Gastrocnemius medialis (tissue), 4 donors: ENCODE measurements around the gene EIF4H. TPM values are rescaled to one million over a fixed set of nuclear protein-coding genes. Genes with fewer than 3 reads are reported as not detected.

Experiments used
- ATAC-seq, 2 donors: fragments of 150-250 bp; one replicate each; pipeline ENCODE4 v1.9.1; 2016
- DNase-seq, 2 donors: peaks; one replicate each; pipeline ENCODE4 v3.0.0-alpha.2; 2019
- H3K27ac ChIP-seq, 4 donors: fragments of 200-600 bp; sonication (generic); 1 replicate in 1 of 4; 2 replicates in 3 of 4; pipeline ENCODE4 v1.5.1; 2016 to 2018; ENCODE audit warnings: mild to moderate bottlenecking in 2 of 4, moderate library complexity in 1 of 4
- H3K27me3 ChIP-seq, 3 donors: fragments of 200-600 bp; sonication (generic) in 2 of 3; 1 replicate in 1 of 3; 2 replicates in 2 of 3; pipeline versions ENCODE4 v1.5.1 to v1.6.0; 2016 to 2019; ENCODE audit warnings: mild to moderate bottlenecking in 1 of 3, moderate library complexity in 1 of 3
- H3K36me3 ChIP-seq, 2 donors: fragments of 200-600 bp; sonication (generic) in 1 of 2; one replicate each; pipeline ENCODE4 v1.5.1; 2017 to 2018
- H3K4me1 ChIP-seq, 2 donors: fragments of 200-600 bp; sonication (generic) in 1 of 2; one replicate each; pipeline ENCODE4 v1.5.1; 2016 to 2017; ENCODE audit warnings: mild to moderate bottlenecking in 2 of 2
- H3K4me3 ChIP-seq, 4 donors: fragments of 200-600 bp; sonication (generic) in 3 of 4; 1 replicate in 1 of 4; 2 replicates in 3 of 4; pipeline ENCODE4 v1.5.1; 2016 to 2019; ENCODE audit warnings: mild to moderate bottlenecking in 2 of 4
- H3K9me3 ChIP-seq, 3 donors: fragments of 200-600 bp; sonication (generic) in 2 of 3; 1 replicate in 1 of 3; 2 replicates in 2 of 3; pipeline ENCODE4 v1.5.1; 2016 to 2019
- CTCF ChIP-seq, 5 experiments: fragments of 450-650 bp in 3 of 5; fragments of 200-600 bp in 2 of 5; sonication (generic) in 2 of 5; IDR thresholded peaks in 4 of 5; conservative IDR thresholded peaks in 1 of 5; 1 replicate in 4 of 5; 2 replicates in 1 of 5; pipeline ENCODE4 v1.5.1; 2016 to 2019; ENCODE audit warnings: antibody characterized with exemption in 5 of 5, mild to moderate bottlenecking in 3 of 5, moderate library complexity in 3 of 5
- POLR2A ChIP-seq, 2 donors: fragments of 450-650 bp; IDR thresholded peaks; one replicate each; pipeline ENCODE4 v1.6.1; 2017; ENCODE audit warnings: antibody characterized with exemption in 2 of 2, mild to moderate bottlenecking in 2 of 2, moderate library complexity in 2 of 2
- in situ Hi-C, 4 donors: fragments of 200-750 bp; cut with MboI; loops; one replicate each; pipeline versions ENCODE4 v1.15.0 to v1.8.0; 2017; ENCODE audit warnings: low sequenced_read_pairs in 4 of 4
- intact Hi-C: fragments of 100-400 bp; cut with DNase I; formaldehyde crosslinking; loops from one replicate; pipeline ENCODE4 v1.15.1; 2023; ENCODE audit warnings: low total_unique reads
- microRNA counts, 2 donors: library from miRNA; unstranded; fragments of <30 nt; microRNA quantifications; one replicate each; lab custom pipeline; 2016
- microRNA-seq, 2 donors: library from miRNA; unstranded; fragments of <30 nt; microRNA quantifications; one replicate each; pipeline ENCODE4, GENCODE V29; 2016; ENCODE audit warnings: borderline replicate concordance in 2 of 2
- total RNA-seq, 4 donors: library from RNA; depleted of rRNA; stranded (reverse); fragments of >200 nt; gene quantifications; one replicate each; pipeline versions ENCODE4 v1.1.0 to v1.2.3, GENCODE V29; 2016

Gene EIF4H
- total RNA-seq, 4 donors from 2014 or later: 247 to 430 (median 309) TPM

GRCh38 chr7:74236284-74236683, 62.1 kb downstream of the EIF4H start:
- in situ Hi-C loops: no loop called here
- peaks cover 0 to 66% of the 10 kb centered on the region in 2 donors for H3K36me3 ChIP-seq
- intact Hi-C loops: no loop called here

GRCh38 chr7:74240482-74240881, 66.3 kb downstream of the EIF4H start:
- Histone ChIP-seq H3K4me1 (no peaks in the 10 kb centered on the region), H3K36me3 (peaks cover 0 to 64% of the 10 kb centered on the region in 2 donors), H3K27ac (no peak overlapping the region), H3K27me3 (no peaks in the 10 kb centered on the region), H3K9me3 (no peaks in the 10 kb centered on the region), H3K4me3 (no peak overlapping the region)
- ATAC-seq: no peak
- in situ Hi-C loops (no loop called here), intact Hi-C loops (no loop called here)
- no peak for DNase-seq
- no peak for TF ChIP-seq POLR2A (IDR thresholded peaks at IDR 0.05)
- TF ChIP-seq CTCF (IDR thresholded peaks at IDR 0.05 in 4 of 5, conservative IDR thresholded peaks at IDR 0.05 in 1 of 5): no peak

More at GRCh38 chr7:74236284-74236683, 62.1 kb downstream of the EIF4H start:
- H3K4me1 ChIP-seq: no peaks in the 10 kb centered on the region
- ATAC-seq: no peak
- no peak overlapping the region for H3K27ac ChIP-seq
- H3K27me3 ChIP-seq: no peaks in the 10 kb centered on the region
- TF ChIP-seq POLR2A (IDR thresholded peaks at IDR 0.05): no peak
- no peak for TF ChIP-seq CTCF (IDR thresholded peaks at IDR 0.05 in 4 of 5, conservative IDR thresholded peaks at IDR 0.05 in 1 of 5)
- DNase-seq: no peak
- H3K9me3 ChIP-seq: no peaks in the 10 kb centered on the region
- no peak overlapping the region for H3K4me3 ChIP-seq

GRCh38 chr7:74242122-74242443, 67.9 kb downstream of the EIF4H start:
- Histone ChIP-seq H3K4me1 (no peaks in the 10 kb centered on the region), H3K27me3 (no peaks in the 10 kb centered on the region), H3K4me3 (no peak overlapping the region), H3K9me3 (no peaks in the 10 kb centered on the region), H3K36me3 (peaks cover 0 to 62% of the 10 kb centered on the region in 2 donors), H3K27ac (no peak overlapping the region)
- TF ChIP-seq CTCF (IDR thresholded peaks at IDR 0.05 in 4 of 5, conservative IDR thresholded peaks at IDR 0.05 in 1 of 5): no peak
- no peak for TF ChIP-seq POLR2A (IDR thresholded peaks at IDR 0.05)
- intact Hi-C loops: no loop called here
- DNase-seq (no peak), ATAC-seq (no peak)
- in situ Hi-C loops: no loop called here

GRCh38 chr7:74246497-74246896, 72.3 kb downstream of the EIF4H start:
- H3K27me3 ChIP-seq: no peaks in the 10 kb centered on the region
- ATAC-seq (no peak), DNase-seq (no peak)
- H3K9me3 ChIP-seq: no peaks in the 10 kb centered on the region
- intact Hi-C loops: no loop called here
- in situ Hi-C loops: no loop called here
- H3K36me3 ChIP-seq: peaks cover 0 to 73% of the 10 kb centered on the region in 2 donors
- no peak overlapping the region for H3K27ac ChIP-seq
- no peak overlapping the region for H3K4me3 ChIP-seq
- H3K4me1 ChIP-seq: no peaks in the 10 kb centered on the region
- TF ChIP-seq POLR2A (IDR thresholded peaks at IDR 0.05): no peak

MicroRNAs within 50 kb of the gene (microRNA counts, 767-probe panel; counts per million panel counts)
- microRNA hsa-miR-590-3p (lab: Ali Mortazavi, UCI): 356 to 448 counts per million in 2 donors
- 356 to 448 counts per million in 2 donors for microRNA hsa-miR-590-5p (lab: Ali Mortazavi, UCI)

Small RNA genes lying within 50 kb of the gene (microRNA-seq; reads per million reads assigned to microRNA genes)
- gene MIR590: 394 to 423 reads per million in 2 donors

Other genes with a start within 250 kb of the EIF4H start
- gene ELN, start 146.2 kb upstream of the EIF4H start, total RNA-seq: 10 to 100 TPM in 1 of 4 donors, 1 to 10 TPM in 3; 5.3 to 14.8 (median 6.9) TPM
- gene LIMK1, start 90.6 kb upstream of the EIF4H start, total RNA-seq: 10 to 100 TPM; 15.3 to 56.4 (median 23.3) TPM
- gene LAT2, start 35.6 kb downstream of the EIF4H start, total RNA-seq: 1 to 10 TPM; 2.1 to 5.3 (median 3.0) TPM
- 10 to 100 TPM in 3 of 4 donors, 1 to 10 TPM in 1; 8.2 to 15.2 (median 12.7) TPM for gene RFC2, start 80.0 kb downstream of the EIF4H start, total RNA-seq
- gene CLIP2, start 115.1 kb downstream of the EIF4H start, total RNA-seq: 10 to 100 TPM in 1 of 4 donors, 1 to 10 TPM in 3; 2.0 to 10.0 (median 4.2) TPM